GM18873 (cell line): Measurements from ENCODE around the gene CCDC138.
"Not testable (repeated sequence)": the region's sequence is repeated elsewhere in the genome, so short reads cannot be mapped to it uniquely, and the experiment has no call there.

Experiments used
- ATAC-seq: cut with Tn5 transposase; IDR thresholded peaks from one replicate; pipeline ENCODE4 v1.9.1; 2021; ENCODE audit warnings: mild to moderate bottlenecking, moderate library complexity, moderate number of reproducible peaks; ENCODE audit not compliant: unreplicated experiment, low FRiP score

CCDC138 gene, protein sequence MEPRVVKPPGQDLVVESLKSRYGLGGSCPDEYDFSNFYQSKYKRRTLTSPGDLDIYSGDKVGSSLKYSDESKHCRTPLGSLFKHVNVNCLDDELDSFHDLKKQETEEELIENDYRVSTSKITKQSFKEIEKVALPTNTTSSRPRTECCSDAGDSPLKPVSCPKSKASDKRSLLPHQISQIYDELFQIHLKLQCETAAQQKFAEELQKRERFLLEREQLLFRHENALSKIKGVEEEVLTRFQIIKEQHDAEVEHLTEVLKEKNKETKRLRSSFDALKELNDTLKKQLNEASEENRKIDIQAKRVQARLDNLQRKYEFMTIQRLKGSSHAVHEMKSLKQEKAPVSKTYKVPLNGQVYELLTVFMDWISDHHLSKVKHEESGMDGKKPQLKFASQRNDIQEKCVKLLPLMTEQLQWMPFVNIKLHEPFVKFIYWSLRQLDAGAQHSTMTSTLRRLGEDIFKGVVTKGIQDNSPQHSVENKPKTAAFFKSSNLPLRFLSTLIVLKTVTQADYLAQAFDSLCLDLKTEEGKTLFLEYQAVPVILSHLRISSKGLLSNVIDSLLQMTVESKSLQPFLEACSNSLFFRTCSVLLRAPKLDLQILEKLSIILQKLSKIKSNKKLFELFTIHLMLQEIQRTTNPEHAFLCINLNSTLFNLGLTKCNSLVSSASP

DNA sequence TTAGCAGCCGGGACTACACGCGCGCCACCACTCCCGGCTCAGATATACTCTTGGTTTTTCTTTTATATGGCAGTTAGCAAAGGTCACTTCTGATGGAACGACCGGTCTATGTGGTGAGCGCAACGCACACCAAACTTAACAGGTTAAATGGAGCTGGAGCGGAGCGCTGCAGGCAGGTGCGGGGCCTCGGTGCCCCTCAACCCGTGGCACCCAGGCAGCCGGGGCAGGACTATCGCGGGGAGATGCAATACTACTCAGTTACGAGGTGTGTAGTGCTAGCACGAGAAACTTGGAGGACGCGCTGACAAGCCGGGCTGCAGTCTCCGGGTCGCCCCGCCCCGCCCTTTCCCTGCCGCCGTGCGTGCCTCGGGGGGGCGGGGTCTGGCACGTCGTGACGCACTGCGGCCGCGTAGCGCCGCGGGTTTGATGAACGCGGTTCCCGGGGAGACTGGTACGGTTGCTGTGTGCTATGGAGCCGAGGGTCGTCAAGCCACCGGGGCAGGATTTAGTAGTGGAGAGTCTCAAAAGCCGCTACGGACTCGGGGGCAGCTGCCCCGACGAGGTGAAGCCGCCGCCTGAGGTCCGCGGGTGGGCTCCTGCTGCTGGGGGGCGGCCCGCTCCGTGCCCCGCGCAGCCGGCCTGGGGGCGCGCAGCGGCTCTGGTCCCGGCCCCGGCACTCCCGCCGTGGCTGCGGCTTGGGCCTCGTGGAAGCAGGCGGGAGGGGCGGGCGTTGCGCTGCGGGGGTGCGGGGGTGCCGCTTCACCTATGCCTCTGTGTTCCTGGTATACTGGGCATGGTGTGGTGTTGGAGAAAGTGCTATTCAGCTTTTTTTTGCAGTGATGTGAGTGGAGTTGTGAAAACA is at the start of gene CCDC138:
Gene CCDC138, plus strand, starts transcription at position 418 of the 862 bp plus-strand sequence. Its CDS starts 52 bp downstream, at position 470.
- ATAC-seq: peak; percentile 84

DNA sequence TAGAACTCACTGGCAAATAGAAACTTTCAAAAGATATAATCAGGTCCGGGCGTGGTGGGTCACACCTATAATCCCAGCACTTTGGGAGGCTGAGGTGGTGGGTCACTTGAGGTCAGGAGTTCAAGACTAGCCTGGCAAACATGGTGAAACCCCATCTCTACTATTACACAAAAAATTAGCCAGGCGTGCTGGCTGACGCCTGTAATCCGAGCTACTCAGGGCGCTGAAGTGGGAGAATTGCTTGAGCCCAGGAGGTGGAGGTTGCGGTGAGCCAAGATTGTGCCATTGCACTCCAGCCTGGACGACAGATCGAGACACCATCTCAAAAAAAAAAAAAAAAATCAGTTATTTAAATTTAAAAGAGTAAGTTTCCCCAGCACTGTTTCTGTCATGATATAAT is 28.6 kb upstream of the CCDC138 start:
- not testable (repeated sequence) for ATAC-seq

DNA sequence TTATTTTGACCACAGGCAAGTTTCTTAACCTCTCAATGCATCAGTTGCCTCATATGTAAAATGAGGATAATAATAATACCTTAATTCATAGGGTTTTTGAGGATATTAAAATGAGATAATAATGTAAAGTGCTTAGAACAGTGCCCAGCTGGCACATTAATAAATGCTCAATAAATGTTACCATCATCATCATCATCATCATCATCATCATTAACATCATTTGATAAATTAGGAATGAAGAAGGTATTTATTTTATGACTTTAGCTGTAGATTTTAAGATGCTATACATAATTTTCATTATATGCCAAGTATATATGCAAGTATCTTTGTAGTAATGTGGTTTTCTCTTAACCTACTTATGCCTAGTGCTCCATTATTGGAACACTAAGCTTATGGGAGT is 24.0 kb upstream of the CCDC138 start:
- ATAC-seq: not testable (repeated sequence)

DNA sequence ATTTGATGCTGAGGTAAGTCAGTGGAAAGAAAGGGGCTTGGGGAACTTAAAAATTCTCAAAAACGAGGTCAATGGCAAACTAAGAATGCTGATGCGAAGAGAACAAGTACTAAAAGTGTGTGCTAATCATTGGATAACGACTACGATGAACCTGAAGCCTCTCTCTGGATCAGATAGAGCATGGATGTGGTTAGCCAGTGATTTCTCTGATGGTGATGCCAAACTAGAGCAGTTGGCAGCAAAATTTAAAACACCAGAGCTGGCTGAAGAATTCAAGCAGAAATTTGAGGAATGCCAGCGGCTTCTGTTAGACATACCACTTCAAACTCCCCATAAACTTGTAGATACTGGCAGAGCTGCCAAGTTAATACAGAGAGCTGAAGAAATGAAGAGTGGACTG is 19.9 kb upstream of the CCDC138 start:
- ATAC-seq: not testable (repeated sequence)

DNA sequence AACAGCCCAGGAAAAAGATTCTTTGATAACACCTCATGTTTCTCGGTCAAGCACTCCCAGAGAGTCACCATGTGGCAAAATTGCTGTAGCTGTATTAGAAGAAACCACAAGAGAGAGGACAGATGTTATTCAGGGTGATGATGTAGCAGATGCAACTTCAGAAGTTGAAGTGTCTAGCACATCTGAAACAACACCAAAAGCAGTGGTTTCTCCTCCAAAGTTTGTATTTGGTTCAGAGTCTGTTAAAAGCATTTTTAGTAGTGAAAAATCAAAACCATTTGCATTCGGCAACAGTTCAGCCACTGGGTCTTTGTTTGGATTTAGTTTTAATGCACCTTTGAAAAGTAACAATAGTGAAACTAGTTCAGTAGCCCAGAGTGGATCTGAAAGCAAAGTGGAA is 18.7 kb upstream of the CCDC138 start:
- not testable (repeated sequence) for ATAC-seq

DNA sequence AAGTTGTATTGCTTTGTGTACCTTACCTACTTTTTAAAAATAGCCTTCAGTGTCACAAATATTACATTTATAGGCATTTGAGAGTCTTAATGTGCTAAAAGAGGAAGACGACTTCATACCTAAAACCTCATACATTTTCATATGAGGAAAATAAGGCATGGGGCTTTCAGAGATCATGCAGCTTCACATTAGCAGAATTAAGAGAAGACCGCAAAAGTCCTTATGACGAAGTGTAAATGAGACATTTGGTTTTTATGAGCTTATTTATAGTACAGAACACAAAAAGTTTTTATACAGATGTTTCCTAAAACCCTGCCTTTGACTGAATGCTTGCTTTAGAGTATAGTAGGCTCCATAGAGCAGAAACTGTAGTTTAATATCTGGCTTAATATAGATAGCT is 10.1 kb upstream of the CCDC138 start:
- ATAC-seq: peak; percentile 78

DNA sequence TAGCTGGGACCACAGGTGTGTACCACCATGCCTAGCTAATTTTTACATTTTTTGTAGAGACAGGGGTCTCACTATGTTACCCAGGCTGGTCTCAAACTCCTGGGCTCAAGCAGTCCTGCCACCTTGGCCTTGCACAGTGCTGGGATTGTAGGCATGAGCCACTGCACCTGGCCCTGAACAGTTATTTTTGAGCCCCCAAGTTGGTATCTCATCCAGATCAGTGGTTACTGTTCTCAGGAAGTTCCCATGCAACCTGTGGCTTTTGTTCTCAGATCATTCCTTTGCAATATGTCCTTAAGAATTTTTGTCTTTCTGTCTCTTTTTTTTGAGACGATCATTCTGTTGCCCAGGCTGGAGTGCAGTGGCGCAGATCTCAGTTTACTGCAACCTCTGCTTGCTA is 7.7 kb upstream of the CCDC138 start:
- no peak for ATAC-seq

DNA sequence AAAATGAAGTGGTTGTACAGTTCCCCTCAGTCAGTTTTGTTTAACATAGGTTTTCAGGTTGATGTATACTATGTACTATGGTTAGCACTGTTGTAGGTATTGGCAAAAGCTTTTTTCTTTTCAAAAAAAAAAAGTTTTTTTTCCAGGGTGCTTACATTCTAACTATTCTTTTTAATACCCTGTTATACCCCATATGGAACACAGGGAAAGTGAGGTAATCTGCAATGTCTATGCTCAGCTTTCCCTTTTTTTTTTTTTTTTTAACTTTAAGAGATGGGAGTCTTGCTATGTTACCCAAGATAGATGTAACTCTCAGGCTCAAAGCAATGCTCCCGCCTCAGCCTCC is 590 bp upstream of the CCDC138 start:
- no peak for ATAC-seq

DNA sequence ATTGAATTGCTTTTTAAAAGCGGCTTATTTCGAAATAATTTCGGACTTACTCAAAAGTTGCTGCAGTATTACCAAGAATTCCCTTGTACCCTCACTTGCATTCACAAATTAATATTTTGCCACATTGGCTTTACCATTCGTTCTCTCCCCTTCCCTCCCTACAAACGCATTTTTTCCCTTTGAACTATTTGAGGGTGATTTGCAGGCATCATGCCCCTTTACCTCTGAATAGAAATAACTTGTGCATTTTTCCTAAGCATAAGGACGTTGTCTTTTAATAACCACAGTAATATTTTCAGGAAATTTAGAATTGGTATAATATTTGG is 608 bp downstream of the CCDC138 start:
- ATAC-seq: no peak

DNA sequence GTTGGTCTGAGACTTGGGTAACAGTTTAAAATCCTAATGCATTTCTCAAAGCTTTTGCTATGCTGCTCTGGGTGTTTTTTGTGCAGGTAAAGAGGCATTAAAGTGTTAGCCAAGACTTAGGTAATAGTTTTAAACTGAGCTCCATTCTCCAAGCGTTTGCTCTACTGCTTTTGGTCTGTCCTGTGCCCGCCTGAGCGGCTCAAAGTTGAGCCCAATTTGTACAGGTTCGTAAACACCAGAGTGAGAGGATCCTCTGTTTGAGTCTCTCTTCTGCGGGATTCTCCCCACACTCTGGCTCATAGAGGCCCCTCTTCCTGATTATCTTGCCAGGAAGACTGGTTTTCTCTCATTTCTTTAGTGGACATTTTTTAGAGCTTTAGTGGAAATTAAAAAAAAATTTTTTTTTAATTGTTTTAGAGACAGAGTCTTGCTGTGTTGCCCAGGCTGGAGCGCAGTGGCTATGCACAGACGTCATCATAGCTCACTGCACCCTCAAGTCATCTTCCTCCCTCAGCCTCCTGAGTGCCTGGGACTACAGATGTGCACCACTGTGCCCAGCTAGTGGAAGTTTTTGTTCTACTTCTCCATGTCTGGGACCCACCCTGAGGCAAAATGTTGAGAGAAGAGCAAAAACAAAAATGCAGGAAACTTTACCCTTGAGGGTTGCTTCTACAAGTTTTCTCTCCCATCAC is 16.6 kb downstream of the CCDC138 start:
- ATAC-seq: no peak

DNA sequence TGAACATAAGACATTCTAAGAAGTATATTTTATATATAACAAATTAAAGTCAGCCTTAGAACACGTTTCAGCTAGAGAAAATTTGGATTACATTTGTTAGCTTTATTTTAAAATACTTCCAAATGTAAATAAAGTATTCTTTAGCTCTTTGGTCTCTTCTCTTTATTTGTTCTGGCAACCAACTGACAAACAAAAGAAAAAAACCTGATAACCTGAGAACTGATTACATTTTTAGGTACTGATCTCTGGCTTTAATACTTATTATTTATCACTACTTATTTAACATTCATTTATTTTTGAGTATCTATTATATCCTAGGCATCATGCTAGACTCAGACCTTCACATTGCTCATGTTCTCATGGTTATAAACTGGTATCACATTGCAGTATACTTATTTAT is 18.5 kb downstream of the CCDC138 start:
- ATAC-seq: no peak

DNA sequence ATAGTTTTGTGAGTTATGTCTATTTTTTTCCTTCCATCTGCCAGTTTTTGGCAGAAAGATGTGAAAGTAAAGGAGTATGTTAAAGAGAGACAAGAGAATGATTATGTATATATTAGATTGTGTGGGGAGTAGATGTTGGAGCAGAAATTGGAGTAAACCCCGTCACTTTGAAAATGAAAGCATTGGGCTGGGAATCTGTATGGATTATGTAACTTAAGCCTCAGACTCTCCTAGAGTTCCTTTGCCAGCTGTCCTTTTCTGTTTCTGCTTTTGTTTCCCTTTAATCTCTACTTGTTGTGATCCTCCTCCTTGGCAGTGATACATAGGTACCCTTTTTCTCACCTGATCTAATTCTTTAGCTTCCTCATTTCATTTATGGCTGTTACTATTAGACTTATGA is 19.2 kb downstream of the CCDC138 start:
- ATAC-seq: no peak

DNA sequence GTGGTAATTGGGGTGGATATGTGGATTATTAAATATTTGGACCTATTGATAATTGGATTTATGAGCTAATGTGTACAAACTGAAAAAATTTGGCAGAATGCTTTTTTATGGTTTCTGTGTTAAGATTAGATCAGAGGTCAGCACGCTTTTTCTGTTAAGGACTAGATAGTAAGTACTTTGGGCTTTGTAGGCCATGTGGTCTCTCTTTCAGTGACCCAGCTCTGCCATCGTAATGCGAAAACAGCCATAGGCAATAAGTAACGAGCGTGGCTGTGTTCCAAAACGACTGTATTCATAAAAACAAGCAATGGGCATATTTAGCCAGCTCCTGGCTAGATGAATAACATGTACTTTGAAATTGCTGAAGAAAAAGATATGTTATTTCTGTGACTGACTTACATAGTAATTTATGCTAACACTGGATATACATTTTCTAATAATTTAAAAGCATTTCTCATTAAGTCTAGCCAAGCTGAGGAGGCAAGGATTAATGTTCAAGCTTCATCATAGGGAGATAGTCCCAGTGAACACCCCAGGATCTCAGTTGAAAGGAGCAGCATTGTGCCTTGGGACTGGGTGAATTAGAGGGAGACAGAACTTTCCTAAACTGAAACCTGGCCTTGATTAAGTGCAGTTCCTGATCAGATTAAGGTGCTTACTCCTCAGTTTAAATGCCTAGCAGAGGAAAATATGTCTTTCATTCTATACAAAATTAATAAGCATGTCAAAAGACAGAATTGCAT is 20.0 kb downstream of the CCDC138 start:
- no peak for ATAC-seq

DNA sequence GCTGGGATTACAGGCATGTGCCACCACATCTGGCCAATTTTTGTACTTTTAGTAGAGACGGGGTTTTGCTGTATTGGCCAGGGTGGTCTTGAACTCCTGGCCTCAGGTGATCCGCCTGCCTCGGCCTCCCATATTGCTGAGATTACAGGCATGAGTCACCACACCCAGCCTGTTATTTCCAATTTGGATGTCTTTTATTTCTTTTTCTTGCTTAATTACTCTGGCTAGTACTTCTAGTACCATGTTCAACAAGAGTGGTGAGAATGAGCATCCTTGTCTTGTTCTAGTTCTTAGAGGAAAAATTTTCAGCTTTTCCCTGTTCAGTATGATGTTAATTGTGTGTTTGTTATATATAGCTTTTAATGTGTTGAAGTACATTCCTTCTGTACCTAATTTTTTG is 23.4 kb downstream of the CCDC138 start:
- no peak for ATAC-seq

DNA sequence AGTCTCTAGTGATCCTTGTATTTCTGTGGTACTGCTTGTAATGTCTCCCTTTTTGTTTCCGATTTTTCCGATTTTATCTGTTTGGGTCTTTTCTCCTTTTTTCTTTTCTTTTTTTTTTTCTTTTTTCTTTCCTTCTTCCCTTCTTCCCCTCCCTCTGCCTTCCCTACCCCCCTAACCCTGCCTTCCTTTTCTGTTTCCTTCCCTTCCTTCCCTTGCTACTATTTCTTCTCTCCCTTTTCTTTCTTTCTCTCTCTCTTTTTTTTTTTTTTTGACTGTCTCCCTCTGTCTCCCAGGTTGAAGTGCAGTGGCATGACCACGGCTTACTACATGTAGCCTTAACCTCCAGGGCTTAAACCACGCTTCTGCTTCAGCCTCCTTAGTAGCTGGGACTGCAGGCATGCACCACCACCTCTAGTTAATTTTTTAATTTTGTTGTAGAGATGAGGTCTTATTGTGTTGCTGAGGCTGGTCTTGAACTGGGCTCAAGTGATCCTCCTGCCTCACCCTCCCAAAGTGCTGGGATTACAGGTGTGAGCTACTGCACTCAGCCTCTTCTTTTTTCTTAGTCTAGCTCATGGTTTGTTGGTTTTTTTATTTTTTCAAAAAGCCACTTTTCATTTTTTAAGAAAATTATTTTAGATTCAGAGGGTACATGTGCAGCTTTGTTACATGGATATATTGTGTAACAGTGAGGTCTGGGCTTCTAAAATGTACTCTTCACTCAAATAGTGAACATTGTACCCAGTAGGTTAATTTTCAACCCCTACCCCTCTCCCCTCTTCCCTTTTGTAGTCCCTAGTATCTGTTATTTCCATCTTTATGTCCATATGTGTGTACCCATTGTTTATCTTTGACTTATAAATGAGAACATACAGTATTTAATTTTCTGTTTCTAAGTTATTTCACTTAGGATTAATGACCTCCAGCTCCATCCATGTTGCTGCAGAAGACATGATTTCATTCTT is 24.7 kb downstream of the CCDC138 start:
- ATAC-seq: no peak

DNA sequence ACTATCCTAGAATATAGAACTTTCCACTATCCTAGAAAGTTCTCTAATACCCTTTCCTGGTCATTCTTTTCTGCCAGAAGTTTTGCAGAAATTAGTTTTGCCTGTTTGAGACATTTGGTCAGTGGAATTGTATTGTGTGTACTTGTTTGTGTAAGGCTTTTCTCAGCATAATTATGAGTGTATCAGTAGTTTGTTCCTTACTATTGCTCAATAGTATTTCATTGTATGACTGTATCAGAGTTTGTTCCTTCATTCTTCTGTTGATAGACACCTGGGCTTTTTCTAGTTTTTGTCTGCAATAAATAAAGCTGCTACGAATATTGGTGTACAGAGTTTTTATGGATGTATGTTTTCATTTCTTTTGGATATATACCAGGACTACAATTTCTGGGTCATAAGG is 27.2 kb downstream of the CCDC138 start:
- no peak for ATAC-seq

DNA sequence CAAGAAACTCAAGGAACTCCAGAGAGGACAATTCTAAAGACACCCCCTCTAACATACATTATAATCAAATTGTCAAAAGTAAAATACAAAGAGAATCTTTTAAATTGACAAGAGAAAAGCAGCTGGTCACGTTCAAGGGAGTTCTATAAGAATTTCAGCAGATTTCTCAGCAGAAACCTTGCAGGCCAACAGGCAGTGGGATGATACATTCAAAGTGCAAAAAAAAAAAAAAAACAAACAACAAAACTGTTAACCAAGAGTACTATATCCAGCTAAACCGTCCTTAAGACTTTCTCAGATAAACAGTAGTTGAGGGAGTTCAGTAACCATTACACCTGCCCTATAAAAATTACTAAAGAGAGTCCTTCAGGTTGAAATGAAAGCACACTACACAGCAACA is 33.9 kb downstream of the CCDC138 start:
- no peak for ATAC-seq

DNA sequence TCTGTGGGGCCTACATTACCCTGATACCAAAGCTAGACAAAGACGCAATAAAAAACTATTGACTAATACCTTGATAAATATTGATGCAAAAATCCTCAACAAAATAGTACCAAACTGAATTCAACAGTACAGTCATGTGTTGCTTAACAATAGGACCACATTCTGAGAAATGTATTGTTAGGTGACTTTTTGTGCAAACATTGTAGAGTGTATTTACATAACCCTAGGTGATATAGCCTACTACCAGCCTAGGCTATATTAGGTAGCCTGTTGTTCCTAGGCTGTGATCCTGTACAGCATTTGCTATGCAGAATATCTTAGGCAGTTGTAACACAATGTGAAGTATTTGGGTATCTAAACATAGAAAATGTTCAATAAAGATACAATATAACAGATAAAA is 36.7 kb downstream of the CCDC138 start:
- ATAC-seq: no peak
